Endothelial cell of umbilical vein (primary cell): Measurements from ENCODE around the gene CRY1. TPM values are rescaled to one million over a fixed set of nuclear protein-coding genes. Genes with fewer than 3 reads are reported as not detected.

Experiments used
- BruUV-seq: library from RNA; stranded (reverse); fragments of 400-500 nt; replicated peaks from 2 replicates; lab custom pipeline; 2021; lab: Mats Ljungman, UMichigan
- CTCF ChIA-PET: fragments of 300-600, 350-600 bp; sonication (Branson Sonifier 250); formaldehyde crosslinking; loops from one replicate; lab custom pipeline; 2021; ENCODE audit warnings: antibody characterized with exemption, inconsistent platforms; lab: Charles Lee
- POLR2A ChIA-PET: fragments of 300-600, 350-600 bp; sonication (Branson Sonifier 250); formaldehyde crosslinking; loops from one replicate; lab custom pipeline; 2021; ENCODE audit warnings: antibody characterized with exemption, inconsistent platforms; lab: Charles Lee
- DNase-seq: peaks from one replicate; pipeline ENCODE4 v3.0.0-alpha.2; 2011; ENCODE audit warnings: low read depth, low spot score
- FAIRE-seq: peaks from 2 replicates; lab custom pipeline; 2011; peaks lifted over from hg19 to GRCh38; lab: Jason Lieb, UNC
- H2AFZ ChIP-seq: 2 replicates; pipeline ENCODE4 v1.6.0; 2012; ENCODE audit warnings: low read depth, low read length, control low read depth, inconsistent platforms
- H3K27ac ChIP-seq: 2 replicates; pipeline ENCODE4 v1.5.1; 2011; ENCODE audit warnings: low read depth, mild to moderate bottlenecking, control low read depth, low read length, moderate library complexity; ENCODE audit not compliant: insufficient read depth
- H3K27me3 ChIP-seq, 2 experiments: 2 replicates each; pipeline versions ENCODE4 v1.6.0 to v1.6.1; 2011; ENCODE audit warnings: low read length in 2 of 2, mixed read lengths in 1 of 2; ENCODE audit not compliant: control insufficient read depth in 2 of 2, insufficient read depth in 2 of 2
- H3K36me3 ChIP-seq, 2 experiments: 2 replicates in 1 of 2; 3 replicates in 1 of 2; pipeline ENCODE4 v1.5.1; 2011; ENCODE audit warnings: low read length in 2 of 2, mild to moderate bottlenecking in 1 of 2, moderate library complexity in 1 of 2; ENCODE audit not compliant: control insufficient read depth in 2 of 2, insufficient read depth in 2 of 2; ENCODE audit errors: extremely low read depth in 1 of 2
- H3K4me1 ChIP-seq: 3 replicates; pipeline ENCODE4 v1.5.1; 2011; ENCODE audit warnings: mild to moderate bottlenecking, low read length; ENCODE audit not compliant: control insufficient read depth, insufficient read depth; ENCODE audit errors: extremely low read depth
- H3K4me2 ChIP-seq: 2 replicates; pipeline ENCODE4 v1.6.1; 2011; ENCODE audit warnings: low read length, control low read depth, mixed read lengths; ENCODE audit not compliant: insufficient read depth
- H3K4me3 ChIP-seq, 3 experiments: fragments of 200-600 bp in 1 of 3; sonication (generic), shearing (Covaris generic) in 1 of 3; replicated peaks in 1 of 3; 2 replicates each; pipeline ENCODE4 v1.5.1; 2011 to 2016; ENCODE audit warnings: control low read depth in 3 of 3, low read length in 3 of 3, mild to moderate bottlenecking in 2 of 3, inconsistent platforms in 1 of 3, low read depth in 1 of 3, moderate library complexity in 1 of 3; ENCODE audit not compliant: insufficient read depth in 1 of 3
- H3K79me2 ChIP-seq: 2 replicates; pipeline ENCODE4 v1.6.0; 2012; ENCODE audit warnings: low read length, inconsistent platforms; ENCODE audit not compliant: control insufficient read depth, insufficient read depth
- H3K9ac ChIP-seq: replicated peaks from 2 replicates; pipeline ENCODE3; 2011; ENCODE audit warnings: low read length, control low read depth; ENCODE audit not compliant: insufficient read depth; ENCODE audit errors: extremely low read depth
- H3K9me1 ChIP-seq: replicated peaks from 3 replicates; pipeline ENCODE4 v1.6.0; 2011; ENCODE audit warnings: mild to moderate bottlenecking, low read length; ENCODE audit not compliant: control insufficient read depth, insufficient read depth; ENCODE audit errors: extremely low read depth
- H3K9me3 ChIP-seq: replicated peaks from 2 replicates; pipeline ENCODE4 v1.5.1; 2012; ENCODE audit warnings: low read length, inconsistent platforms; ENCODE audit not compliant: control insufficient read depth, insufficient read depth
- H4K20me1 ChIP-seq: replicated peaks from 2 replicates; pipeline ENCODE3; 2011; ENCODE audit warnings: mild to moderate bottlenecking, low read length; ENCODE audit not compliant: control insufficient read depth, insufficient read depth; ENCODE audit errors: extremely low read depth
- CTCF ChIP-seq, 2 donors: IDR thresholded peaks; 1 replicate in 1 of 2; 2 replicates in 1 of 2; pipeline ENCODE4 v1.5.1; 2011; ENCODE audit warnings: low read length in 2 of 2, mild to moderate bottlenecking in 2 of 2, moderate library complexity in 2 of 2, control low read depth in 1 of 2, inconsistent platforms in 1 of 2, low read depth in 1 of 2; ENCODE audit not compliant: insufficient read depth in 1 of 2; ENCODE audit errors: extremely low read depth in 1 of 2
- EZH2 ChIP-seq: IDR thresholded peaks from 2 replicates; pipeline ENCODE4 v1.6.1; 2012; ENCODE audit warnings: borderline replicate concordance, low read depth, mild to moderate bottlenecking, moderate library complexity, low read length, inconsistent platforms; ENCODE audit not compliant: severe bottlenecking
- FOS ChIP-seq: IDR thresholded peaks from 2 replicates; pipeline ENCODE4 v1.6.1; 2011; ENCODE audit warnings: mild to moderate bottlenecking, low read length, moderate library complexity, borderline replicate concordance; ENCODE audit not compliant: insufficient read depth
- GATA2 ChIP-seq: IDR thresholded peaks from 2 replicates; pipeline ENCODE4 v1.7.0; 2011; ENCODE audit warnings: low read depth, mild to moderate bottlenecking, moderate library complexity, mixed read lengths, low read length; ENCODE audit not compliant: insufficient read length, insufficient read depth
- JUN ChIP-seq: IDR thresholded peaks from 2 replicates; pipeline ENCODE4 v1.6.1; 2011; ENCODE audit warnings: borderline replicate concordance, low read depth; ENCODE audit not compliant: insufficient read length, insufficient read depth
- MAX ChIP-seq: IDR thresholded peaks from 2 replicates; pipeline ENCODE4 v1.6.1; 2011; ENCODE audit not compliant: insufficient read depth, insufficient read length
- MYC ChIP-seq: IDR thresholded peaks from one replicate; pipeline ENCODE4 v1.6.1; 2011; ENCODE audit warnings: mild to moderate bottlenecking, low read depth, low read length
- POLR2A ChIP-seq: IDR thresholded peaks from 2 replicates; pipeline ENCODE4 v1.6.1; 2012; ENCODE audit warnings: low read depth, mild to moderate bottlenecking, control low read depth, low read length
- POLR2AphosphoS5 ChIP-seq: IDR thresholded peaks from 2 replicates; pipeline ENCODE4 v1.6.1; 2012; ENCODE audit warnings: low read depth, mild to moderate bottlenecking, control low read depth, low read length, moderate library complexity; ENCODE audit not compliant: insufficient read depth
- dilution Hi-C: fragments of 300-500 bp; cut with MboI; formaldehyde crosslinking; loops from one replicate; pipeline ENCODE4 v1.15.0; 2019; ENCODE audit warnings: low sequenced_read_pairs; ENCODE audit not compliant: extremely low pct_ligation_motif_present
- intact Hi-C: fragments of 100-400 bp; cut with micrococcal nuclease; formaldehyde crosslinking; loops from one replicate; pipeline ENCODE4 v1.10.0; 2022
- polyA plus RNA-seq, 4 experiments: library from polyadenylated mRNA; depleted of rRNA in 3 of 4; stranded (reverse) in 3 of 4; unstranded in 1 of 4; fragments of >200 nt; gene quantifications; 2 replicates each; pipeline versions ENCODE4 v1.2.1 to v1.2.3, GENCODE V29; 2011 to 2012; ENCODE audit warnings: missing spikeins in 1 of 4
- total RNA-seq: library from RNA; stranded (reverse); gene quantifications from 2 replicates; pipeline ENCODE4 v1.2.3, GENCODE V29; 2021

Gene CRY1
- total and polyA plus RNA-seq, 2 donors (not counting 3 experiments of a cell fraction or from before 2014, with no cell fraction given), result 11.4 to 21.0 TPM

GRCh38 chr12:106945261-106945851 is 148.0 kb downstream of the CRY1 start:
- Histone ChIP-seq H2AFZ (no peak overlapping the region), H3K9me3 (no peaks in the 10 kb centered on the region), H3K27me3 (peaks cover 5 to 6% of the 10 kb centered on the region in 2 experiments), H3K4me1 (no peaks in the 10 kb centered on the region), H3K79me2 (no peaks in the 10 kb centered on the region), H3K36me3 (no peaks in the 10 kb centered on the region), H3K9me1 (no peaks in the 10 kb centered on the region), H3K27ac (no peak overlapping the region), H4K20me1 (no peaks in the 10 kb centered on the region), H3K4me3 (no peak overlapping the region), H3K9ac (no peak overlapping the region), H3K4me2 (no peak overlapping the region)
- ChIA-PET POLR2A (no interaction called here), CTCF (no interaction called here)
- intact Hi-C loops, result no loop called here
- FAIRE-seq, result no peak
- no TSS peak for BruUV-seq
- TF ChIP-seq POLR2AphosphoS5 (no peak), FOS (no peak), EZH2 (no peak), JUN (no peak), MYC (no peak), GATA2 (no peak), POLR2A (no peak), MAX (no peak)
- DNase-seq, result no peak
- dilution Hi-C loops, result no loop called here

GRCh38 chr12:106942775-106943174 is 150.6 kb downstream of the CRY1 start:
- Histone ChIP-seq H2AFZ (no peak overlapping the region), H3K9me3 (no peaks in the 10 kb centered on the region), H4K20me1 (no peaks in the 10 kb centered on the region), H3K4me1 (no peaks in the 10 kb centered on the region), H3K4me2 (no peak overlapping the region), H3K9ac (no peak overlapping the region), H3K9me1 (no peaks in the 10 kb centered on the region), H3K4me3 (no peak overlapping the region), H3K27me3 (peaks cover 0 to 5% of the 10 kb centered on the region in 2 experiments), H3K27ac (no peak overlapping the region), H3K79me2 (no peaks in the 10 kb centered on the region), H3K36me3 (no peaks in the 10 kb centered on the region)
- ChIA-PET POLR2A (interaction anchor here (1.0 kb wide), 1 partner anchor 13 kb away, joined by 3 read pairs; the partner anchor contains the start of gene TMEM263), CTCF (interaction anchor here (1.1 kb wide), 1 partner anchor 23 kb away, joined by 3 read pairs; no protein-coding TSS in a partner anchor)
- FAIRE-seq (no peak), DNase-seq (no peak)
- dilution Hi-C loops (no loop called here), intact Hi-C loops (no loop called here)
- BruUV-seq, result no TSS peak
- TF ChIP-seq JUN (no peak), EZH2 (no peak), CTCF (IDR thresholded peaks at IDR 0.05; ENCODE audit: extremely low read depth in 1 of 2, insufficient read depth in 1 of 2, low read depth in 1 of 2, low read length in 2 of 2) (no peak), POLR2AphosphoS5 (no peak), GATA2 (no peak), POLR2A (no peak), FOS (no peak), MYC (no peak), MAX (no peak)
